ENCODE measurements around the gene FZD10. TPM values are rescaled to one million over a fixed set of nuclear protein-coding genes. Genes with fewer than 3 reads are reported as not detected.

FZD10 gene
- total and polyA plus RNA-seq, 2 of the 8 experiments (the other 6 are each of a cell fraction or from before 2014, with no cell fraction given): 0.11 to 0.60 TPM

GRCh38 chr12:130196827-130197226 lies 34.6 kb downstream of the FZD10 start:
- Histone ChIP-seq H3K79me1 (ENCODE audit: low read depth, low read length) (no peaks in the 10 kb centered on the region), H4K5ac (ENCODE audit: insufficient read length, low read depth, low read length) (no peak overlapping the region), H3K36me3 (ENCODE audit: control insufficient read depth in 2 of 4, insufficient read depth in 4 of 4, low read length in 3 of 4) (no peaks in the 10 kb centered on the region), H2AFZ (ENCODE audit: low read length) (no peak overlapping the region), H3K27ac (ENCODE audit: low read depth, low read length) (no peak overlapping the region), H2BK20ac (ENCODE audit: low read length) (no peak overlapping the region), H2BK5ac (ENCODE audit: low read depth, low read length) (no peak overlapping the region), H3K4me2 (ENCODE audit: insufficient read depth in 1 of 2, low read depth in 2 of 2, low read length in 2 of 2) (no peak overlapping the region), H3K18ac (ENCODE audit: extremely low read depth, low read length) (no peak overlapping the region), H3K56ac (replicated peaks; ENCODE audit: insufficient read length, low read depth, low read length) (no peak overlapping the region), H3K9ac (replicated peaks in 1 of 4; ENCODE audit: extremely low read depth in 1 of 4, low read depth in 3 of 4, low read length in 3 of 4) (no peak overlapping the region), H3K23me2 (ENCODE audit: low read depth, low read length) (peaks cover 7% of the 10 kb centered on the region; the same call in 1 of the 2 replicates), H3K4me1 (replicated peaks in 1 of 4; ENCODE audit: control insufficient read depth in 3 of 4, insufficient read depth in 4 of 4, low read length in 3 of 4) (0 out of 7 replicates have a peak, but pooled peaks cover 0 to 10% (median 2%) of the 10 kb centered on the region in 4 experiments), H3K27me3 (replicated peaks in 1 of 4; ENCODE audit: control insufficient read depth in 3 of 4, extremely low read depth in 1 of 4, insufficient read depth in 3 of 4, low read length in 3 of 4) (peaks cover 0 to 5% (median 2%) of the 10 kb centered on the region in 4 experiments; a peak in 3 of 7 replicates), H4K20me1 (replicated peaks in 1 of 2; ENCODE audit: control insufficient read depth in 1 of 2, insufficient read depth in 2 of 2, low read length in 2 of 2) (peaks cover 0 to 10% of the 10 kb centered on the region in 2 experiments), H2BK12ac (ENCODE audit: low read depth, low read length) (no peak overlapping the region), H2BK15ac (ENCODE audit: low read length) (0 out of 2 replicates have a peak overlapping the region, but pooled peaks have one; percentile 92), H2BK120ac (replicated peaks; ENCODE audit: low read depth, low read length) (no peak overlapping the region), H3K23ac (ENCODE audit: insufficient read length) (no peak overlapping the region), H3K79me2 (ENCODE audit: control insufficient read depth in 1 of 2, insufficient read depth in 2 of 2, low read length in 2 of 2) (no peaks in the 10 kb centered on the region), H3K4ac (replicated peaks; ENCODE audit: insufficient read length, low read depth, low read length) (no peak overlapping the region), H3K9me3 (ENCODE audit: insufficient read depth in 2 of 2, low read depth in 1 of 2, low read length in 1 of 2) (no peaks in the 10 kb centered on the region; a peak in 1 of 4 replicates), H2AK5ac (ENCODE audit: low read depth, low read length) (no peak overlapping the region), H3K4me3 (ENCODE audit: extremely low read depth in 1 of 4, insufficient read depth in 2 of 4, low read depth in 3 of 4, low read length in 4 of 4) (no peak overlapping the region), H3K14ac (ENCODE audit: insufficient read length) (no peak overlapping the region), H4K91ac (replicated peaks; ENCODE audit: insufficient read length, low read length) (no peak overlapping the region), H4K8ac (ENCODE audit: extremely low read depth, insufficient read depth, low read length) (no peak overlapping the region)
- no peak for DNase-seq (ENCODE audit: low read depth in 1 of 2, low spot score in 2 of 2)
- no peak for FAIRE-seq
- ChIA-PET POLR2A (ENCODE audit: partially characterized antibody) (no interaction called here), CTCF (ENCODE audit: partially characterized antibody) (interaction anchor here (0.6 to 4.8 kb wide), 6 partner anchors 12 to 555 kb away, joined by 3 to 32 read pairs (median 4); no protein-coding TSS in a partner anchor)
- 85% methylated on average over 13 of the region's 13 CpGs; no CpG with 5 or more reads in 1 of the 2 experiments for WGBS, 2 experiments (ENCODE audit: extremely low coverage in 1 of 2, insufficient coverage in 1 of 2, insufficient read length in 1 of 2, insufficient replicate concordance in 2 of 2, low coverage in 1 of 2, low lambda C conversion rate in 2 of 2, missing lambda C conversion rate in 1 of 2)
- TF ChIP-seq CHD1 (IDR thresholded peaks at IDR 0.05; ENCODE audit: low read depth, low read length) (no peak), CTCF (IDR thresholded peaks at IDR 0.05; ENCODE audit: control extremely low read depth in 1 of 3, insufficient read depth in 1 of 3, low read depth in 1 of 3, low read length in 3 of 3) (peak; percentile 8 to 22 (median 15); a peak in 3 of 4 replicates), RBBP5 (IDR thresholded peaks at IDR 0.05; ENCODE audit: borderline replicate concordance, low read depth, low read length) (no peak), NRF1 (IDR thresholded peaks at IDR 0.05; ENCODE audit: low read depth, low read length) (no peak), HDAC2 (IDR thresholded peaks at IDR 0.05; ENCODE audit: borderline replicate concordance in 1 of 2, low read depth in 2 of 2, low read length in 2 of 2) (no peak), GTF2F1 (IDR thresholded peaks at IDR 0.05; ENCODE audit: borderline replicate concordance, low read depth, low read length) (no peak), JUN (IDR thresholded peaks at IDR 0.05; ENCODE audit: low read depth, low read length) (no peak), SP2 (IDR thresholded peaks at IDR 0.05; ENCODE audit: low read length) (no peak), RXRA (IDR thresholded peaks at IDR 0.05; ENCODE audit: insufficient read depth, low read depth, low read length) (no peak), GABPA (IDR thresholded peaks at IDR 0.05; ENCODE audit: borderline replicate concordance, insufficient read depth, low read length) (no peak)
